Measurements from ENCODE around the gene FAM222B. TPM values are rescaled to one million over a fixed set of nuclear protein-coding genes. Genes with fewer than 3 reads are reported as not detected.
A peak's percentile ranks its signal among the peaks of the same experiment; 100 is the strongest.

The FAM222B gene
- total and polyA plus RNA-seq, 2 of the 4 experiments (the other 2 are of a cell fraction): 2.5 to 10.8 TPM

- Histone ChIP-seq H3K4ac (ENCODE audit: low read depth, low read length) (peak overlapping the region; percentile 88), H3K18ac (ENCODE audit: low read depth, low read length) (no peak overlapping the region; the same call in 1 of the 2 replicates), H3K56ac (ENCODE audit: extremely low read depth, insufficient read depth, low read length) (peak overlapping the region; percentile 23), H3K14ac (replicated peaks; ENCODE audit: low read depth, low read length) (peak overlapping the region; percentile 80), H2BK15ac (ENCODE audit: low read depth, low read length) (no peak overlapping the region), H4K91ac (ENCODE audit: insufficient read depth, low read depth, low read length) (peak overlapping the region; percentile 64), H3K4me2 (ENCODE audit: low read depth, low read length) (peak overlapping the region; percentile 98), H3K23ac (ENCODE audit: low read depth, low read length) (peak overlapping the region; percentile 70), H4K8ac (ENCODE audit: low read depth in 2 of 2, low read length in 2 of 2) (peak overlapping the region; percentile 10 to 59; a peak in 2 of 4 replicates), H3K9me1 (ENCODE audit: insufficient read depth, low read length) (no peaks in the 10 kb centered on the region), H3K27ac (ENCODE audit: insufficient read depth, low read length) (peak overlapping the region; percentile 74), H4K20me1 (ENCODE audit: insufficient read depth, low read length) (peaks cover 42% of the 10 kb centered on the region), H3K4me1 (ENCODE audit: control insufficient read depth, insufficient read depth, low read length) (peaks cover 12% of the 10 kb centered on the region), H2AK9ac (replicated peaks; ENCODE audit: low read depth, low read length, poor library complexity) (peak overlapping the region; percentile 96), H3K9ac (ENCODE audit: low read depth, low read length) (peak overlapping the region; percentile 68), H2BK20ac (ENCODE audit: low read depth, low read length) (no peak overlapping the region), H2AFZ (replicated peaks; ENCODE audit: low read length, poor library complexity) (peak overlapping the region; percentile 91), H3K4me3 (ENCODE audit: insufficient read depth, low read depth, low read length) (peak overlapping the region; percentile 72), H3K36me3 (ENCODE audit: control insufficient read depth, insufficient read depth, low read length) (peaks cover 36% of the 10 kb centered on the region), H3K79me1 (ENCODE audit: low read depth in 1 of 2, low read length in 2 of 2) (peaks cover 10 to 50% of the 10 kb centered on the region in 2 experiments; a peak in 3 of 4 replicates), H2AK5ac (ENCODE audit: low read depth, low read length) (peak overlapping the region; percentile 46), H3K27me3 (ENCODE audit: control insufficient read depth, insufficient read depth, low read length) (no peaks in the 10 kb centered on the region), H2BK120ac (ENCODE audit: low read depth, low read length) (no peak overlapping the region), H4K5ac (ENCODE audit: low read depth, low read length) (peak overlapping the region; percentile 3; the same call in 1 of the 2 replicates), H3K9me3 (ENCODE audit: control insufficient read depth, insufficient read depth, low read length) (no peaks in the 10 kb centered on the region), H2BK5ac (ENCODE audit: low read depth, low read length, poor library complexity, severe bottlenecking) (peak overlapping the region; percentile 27)
- TF ChIP-seq SMC3 (IDR thresholded peaks at IDR 0.05; ENCODE audit: low read depth, low read length) (no peak), POLR2A (IDR thresholded peaks at IDR 0.05; ENCODE audit: low read depth, low read length) (no peak), MAFK (IDR thresholded peaks at IDR 0.05; ENCODE audit: low read depth, low read length) (no peak), MAZ (IDR thresholded peaks at IDR 0.05; ENCODE audit: borderline replicate concordance, low read depth, low read length) (no peak), FOS (IDR thresholded peaks at IDR 0.05; ENCODE audit: low read depth, low read length) (no peak), CEBPB (IDR thresholded peaks at IDR 0.05; ENCODE audit: low read depth, low read length) (no peak), BHLHE40 (IDR thresholded peaks at IDR 0.05; ENCODE audit: low read depth, low read length) (no peak), NFE2L2 (IDR thresholded peaks at IDR 0.05; ENCODE audit: low read depth, low read length) (no peak), RFX5 (IDR thresholded peaks at IDR 0.05; ENCODE audit: low read depth, low read length) (no peak), ELK1 (IDR thresholded peaks at IDR 0.05; ENCODE audit: borderline replicate concordance, low read depth, low read length) (no peak), MXI1 (IDR thresholded peaks at IDR 0.05; ENCODE audit: borderline replicate concordance, low read depth, low read length) (no peak), RCOR1 (IDR thresholded peaks at IDR 0.05; ENCODE audit: insufficient replicate concordance, low read length) (no peak), CHD1 (IDR thresholded peaks at IDR 0.05; ENCODE audit: low read depth, low read length) (no peak), RAD21 (IDR thresholded peaks at IDR 0.05; ENCODE audit: low read length) (no peak)
- TF ChIP-seq, protein P1, sequence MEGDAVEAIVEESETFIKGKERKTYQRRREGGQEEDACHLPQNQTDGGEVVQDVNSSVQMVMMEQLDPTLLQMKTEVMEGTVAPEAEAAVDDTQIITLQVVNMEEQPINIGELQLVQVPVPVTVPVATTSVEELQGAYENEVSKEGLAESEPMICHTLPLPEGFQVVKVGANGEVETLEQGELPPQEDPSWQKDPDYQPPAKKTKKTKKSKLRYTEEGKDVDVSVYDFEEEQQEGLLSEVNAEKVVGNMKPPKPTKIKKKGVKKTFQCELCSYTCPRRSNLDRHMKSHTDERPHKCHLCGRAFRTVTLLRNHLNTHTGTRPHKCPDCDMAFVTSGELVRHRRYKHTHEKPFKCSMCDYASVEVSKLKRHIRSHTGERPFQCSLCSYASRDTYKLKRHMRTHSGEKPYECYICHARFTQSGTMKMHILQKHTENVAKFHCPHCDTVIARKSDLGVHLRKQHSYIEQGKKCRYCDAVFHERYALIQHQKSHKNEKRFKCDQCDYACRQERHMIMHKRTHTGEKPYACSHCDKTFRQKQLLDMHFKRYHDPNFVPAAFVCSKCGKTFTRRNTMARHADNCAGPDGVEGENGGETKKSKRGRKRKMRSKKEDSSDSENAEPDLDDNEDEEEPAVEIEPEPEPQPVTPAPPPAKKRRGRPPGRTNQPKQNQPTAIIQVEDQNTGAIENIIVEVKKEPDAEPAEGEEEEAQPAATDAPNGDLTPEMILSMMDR (conservative IDR thresholded peaks at IDR 0.05; ENCODE audit: low read depth, low read length): no peak
- TF ChIP-seq, protein P2, sequence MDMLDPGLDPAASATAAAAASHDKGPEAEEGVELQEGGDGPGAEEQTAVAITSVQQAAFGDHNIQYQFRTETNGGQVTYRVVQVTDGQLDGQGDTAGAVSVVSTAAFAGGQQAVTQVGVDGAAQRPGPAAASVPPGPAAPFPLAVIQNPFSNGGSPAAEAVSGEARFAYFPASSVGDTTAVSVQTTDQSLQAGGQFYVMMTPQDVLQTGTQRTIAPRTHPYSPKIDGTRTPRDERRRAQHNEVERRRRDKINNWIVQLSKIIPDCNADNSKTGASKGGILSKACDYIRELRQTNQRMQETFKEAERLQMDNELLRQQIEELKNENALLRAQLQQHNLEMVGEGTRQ (IDR thresholded peaks at IDR 0.05; ENCODE audit: low read depth, low read length): no peak
- CTCF ChIA-PET: interaction anchor here (0.7 kb wide), 1 partner anchor 313 kb away, joined by 3 read pairs; no protein-coding TSS in a partner anchor
- DNase-seq (peak; percentile 65), ATAC-seq (ENCODE audit: low read depth) (no peak)
- dilution Hi-C loops (cut with HindIII; ENCODE audit: low sequenced_read_pairs, unreplicated experiment) (no loop called here), in situ Hi-C loops (cut with MboI; ENCODE audit: low sequenced_read_pairs) (no loop called here), intact Hi-C loops (cut with micrococcal nuclease) (no loop called here)
- no CpG with 5 or more reads among the region's 20 CpGs for WGBS, 2 experiments (ENCODE audit: extremely low coverage in 2 of 2, insufficient read length in 1 of 2)
- POLR2A ChIA-PET (ENCODE audit: unreplicated experiment): interaction anchor here (1.3 kb wide), 1 partner anchor 14 kb away, joined by 3 read pairs; no protein-coding TSS in a partner anchor
- no TSS peak for BruUV-seq (replicated peaks)
These were observed 117.4 kb downstream of the FAM222B start for GRCh38 chr17:28725166-28725659.

All from IMR-90 (cell line).